Gastrocnemius medialis (tissue), 4 donors: ENCODE measurements around the gene PHKG2.

ENCODE experiments used
- CTCF ChIP-seq, 5 experiments: fragments of 450-650 bp in 3 of 5; fragments of 200-600 bp in 2 of 5; sonication (generic) in 2 of 5; IDR thresholded peaks in 4 of 5; conservative IDR thresholded peaks in 1 of 5; 1 replicate in 4 of 5; 2 replicates in 1 of 5; pipeline ENCODE4 v1.5.1; 2016 to 2019; ENCODE audit warnings: antibody characterized with exemption in 5 of 5, mild to moderate bottlenecking in 3 of 5, moderate library complexity in 3 of 5
- POLR2A ChIP-seq, 2 donors: fragments of 450-650 bp; IDR thresholded peaks; one replicate each; pipeline ENCODE4 v1.6.1; 2017; ENCODE audit warnings: antibody characterized with exemption in 2 of 2, mild to moderate bottlenecking in 2 of 2, moderate library complexity in 2 of 2

- no peak for TF ChIP-seq CTCF (IDR thresholded peaks at IDR 0.05 in 4 of 5, conservative IDR thresholded peaks at IDR 0.05 in 1 of 5)
- TF ChIP-seq POLR2A (IDR thresholded peaks at IDR 0.05) = peak; percentile 48 to 53
Observed at GRCh38 chr16:30747799-30748633, at the start of gene PHKG2.
